ENCODE data around the gene PNPLA7. TPM values are rescaled to one million over a fixed set of nuclear protein-coding genes. Genes with fewer than 3 reads are reported as not detected.
"Not testable (repeated sequence)": the region's sequence is repeated elsewhere in the genome, so short reads cannot be mapped to it uniquely, and the experiment has no call there.

PNPLA7 gene
- total RNA-seq, 4 donors from 2014 or later: 10.1 to 23.6 (median 11.6) TPM

DNA sequence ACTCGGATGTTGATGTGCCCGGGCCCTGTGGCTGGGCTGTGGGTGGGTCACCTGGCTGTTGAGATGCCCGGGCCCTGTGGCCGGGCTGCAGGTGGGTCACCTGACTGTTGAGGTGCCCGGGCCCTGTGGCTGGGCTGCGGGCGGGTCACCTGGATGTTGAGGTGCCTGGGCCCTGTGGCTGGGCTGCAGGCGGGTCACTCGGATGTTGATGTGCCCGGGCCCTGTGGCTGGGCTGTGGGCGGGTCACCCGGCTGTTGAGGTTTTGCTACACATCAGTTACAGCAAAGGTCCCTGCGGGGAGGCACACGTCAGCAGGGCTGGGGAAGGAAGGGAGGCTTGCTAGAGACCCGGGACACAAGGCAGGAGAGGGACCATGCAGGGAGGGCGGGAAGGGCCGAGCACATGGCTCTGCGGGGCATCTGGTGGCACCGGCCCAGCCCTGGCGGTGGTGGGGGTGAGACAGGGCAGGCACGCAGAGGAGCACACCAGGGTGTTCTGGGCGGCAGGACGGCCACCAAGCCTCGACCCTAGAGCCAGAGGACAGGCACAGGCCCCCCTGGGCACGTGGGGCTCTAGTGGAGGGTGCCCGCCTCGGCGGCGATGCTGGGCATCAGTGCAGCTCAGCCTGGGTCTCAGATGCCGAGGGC lies 35.4 kb downstream of the PNPLA7 start:
- no peaks in the 10 kb centered on the region for H3K36me3 ChIP-seq
- DNase-seq: no peak
- H3K4me1 ChIP-seq: no peaks in the 10 kb centered on the region
- WGBS, 2 donors: 90% methylated on average over 9 of the region's 30 CpGs; no CpG with 5 or more reads in 1 of the 2 donors
- no peaks in the 10 kb centered on the region for H3K27me3 ChIP-seq
- intact Hi-C loops (cut with DNase I): no loop called here
- H3K4me3 ChIP-seq (replicated peaks in 1 of 3): no peak overlapping the region
- H3K27ac ChIP-seq: no peak overlapping the region
- TF ChIP-seq POLR2A (IDR thresholded peaks at IDR 0.05): no peak
- TF ChIP-seq CTCF (IDR thresholded peaks at IDR 0.05): no peak
- no peaks in the 10 kb centered on the region for H3K9me3 ChIP-seq

- H3K27me3 ChIP-seq; H3K9me3 ChIP-seq; intact Hi-C loops (cut with DNase I); DNase-seq; H3K4me3 ChIP-seq (replicated peaks in 1 of 3); H3K4me1 ChIP-seq; H3K36me3 ChIP-seq; H3K27ac ChIP-seq: not testable (repeated sequence)
- 78 to 89% methylated on average over 9 to 17 of the region's 42 CpGs for WGBS, 2 donors
Observed at GRCh38 chr9:137513801-137514570, 36.2 kb downstream of the PNPLA7 start.

DNA sequence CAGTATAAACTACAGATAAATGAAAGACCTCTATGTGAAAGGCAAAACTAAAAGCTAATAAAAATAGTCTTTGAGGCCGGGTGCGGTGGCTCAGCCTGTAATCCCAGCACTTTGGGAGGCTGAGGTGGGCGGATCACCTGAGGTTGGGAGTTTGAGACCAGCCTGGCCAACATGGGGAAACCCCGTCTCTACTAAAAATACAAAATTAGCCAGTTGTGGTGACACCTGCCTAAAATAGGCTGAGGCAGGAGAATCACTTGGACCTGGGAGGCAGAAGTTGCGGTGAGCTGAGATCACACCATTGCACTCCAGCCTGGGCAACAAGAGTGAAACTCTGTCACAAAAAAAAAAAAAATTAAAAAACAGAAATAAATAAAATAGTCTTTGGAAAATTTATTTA lies 37.1 kb downstream of the PNPLA7 start:
- H3K27ac ChIP-seq; H3K27me3 ChIP-seq; H3K4me1 ChIP-seq; H3K4me3 ChIP-seq (replicated peaks in 1 of 3); H3K36me3 ChIP-seq; DNase-seq; H3K9me3 ChIP-seq; intact Hi-C loops (cut with DNase I): not testable (repeated sequence)
- 91 to 94% methylated on average over 5 of the region's 5 CpGs for WGBS, 2 donors

DNA sequence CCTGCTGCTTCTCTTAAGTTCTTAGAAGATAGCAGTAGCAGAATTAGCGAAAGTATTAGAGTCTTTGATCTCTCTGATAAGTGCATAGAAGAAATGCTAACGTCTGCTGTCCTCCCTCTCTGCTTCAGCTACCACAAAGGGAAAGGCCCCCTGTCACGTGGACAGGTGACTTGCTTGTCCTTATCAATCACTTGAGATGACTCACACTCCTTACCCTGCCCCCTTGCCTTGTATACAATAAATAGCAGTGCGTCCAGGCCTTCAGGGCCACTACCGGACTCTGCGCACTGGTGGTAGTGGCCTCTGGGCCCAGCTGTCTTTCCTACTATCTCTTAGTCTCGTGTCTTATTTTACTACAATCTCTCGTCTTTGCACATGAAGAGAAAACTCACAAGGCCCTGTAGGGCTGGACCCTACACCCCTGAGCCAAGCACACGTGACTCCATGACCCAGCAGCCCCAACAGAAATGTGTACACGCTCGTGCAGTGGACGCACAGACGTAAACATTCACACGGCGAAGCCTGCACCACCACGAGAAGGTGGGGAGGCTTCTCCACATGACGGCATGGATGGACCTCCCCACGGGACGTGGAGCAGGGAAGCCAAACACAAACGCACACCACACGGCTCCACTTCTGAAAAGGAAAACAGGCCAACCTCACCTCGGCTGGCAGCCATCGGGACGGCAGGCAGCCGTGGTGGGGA lies 38.3 kb downstream of the PNPLA7 start:
- no peaks in the 10 kb centered on the region for H3K9me3 ChIP-seq
- no peak overlapping the region for H3K4me3 ChIP-seq (replicated peaks in 1 of 3)
- no peaks in the 10 kb centered on the region for H3K27me3 ChIP-seq
- intact Hi-C loops (cut with DNase I): no loop called here
- H3K36me3 ChIP-seq: no peaks in the 10 kb centered on the region
- TF ChIP-seq POLR2A (IDR thresholded peaks at IDR 0.05): no peak
- TF ChIP-seq CTCF (IDR thresholded peaks at IDR 0.05): no peak
- no peak overlapping the region for H3K27ac ChIP-seq
- DNase-seq: no peak
- 90 to 92% methylated on average over 25 of the region's 25 CpGs for WGBS, 2 donors
- H3K4me1 ChIP-seq: no peaks in the 10 kb centered on the region

- H3K9me3 ChIP-seq; H3K4me1 ChIP-seq; H3K27me3 ChIP-seq; DNase-seq; H3K27ac ChIP-seq; H3K36me3 ChIP-seq; H3K4me3 ChIP-seq (replicated peaks in 1 of 3); intact Hi-C loops (cut with DNase I): not testable (repeated sequence)
- WGBS, 2 donors: 95 to 96% methylated on average over 16 to 17 of the region's 22 CpGs
Observed at GRCh38 chr9:137511126-137511525, 39.1 kb downstream of the PNPLA7 start.

- Histone ChIP-seq H3K36me3 (no peaks in the 10 kb centered on the region), H3K4me1 (no peaks in the 10 kb centered on the region), H3K9me3 (no peaks in the 10 kb centered on the region), H3K27me3 (no peaks in the 10 kb centered on the region), H3K27ac (no peak overlapping the region), H3K4me3 (replicated peaks in 1 of 3) (no peak overlapping the region)
- no peak for DNase-seq
- WGBS, 2 donors: 89 to 90% methylated on average over 14 of the region's 14 CpGs
- intact Hi-C loops (cut with DNase I): no loop called here
- TF ChIP-seq CTCF (IDR thresholded peaks at IDR 0.05): no peak
- TF ChIP-seq POLR2A (IDR thresholded peaks at IDR 0.05): no peak
Observed at GRCh38 chr9:137509198-137509597, 41.0 kb downstream of the PNPLA7 start.

Data from thyroid gland (tissue), 4 donors.